ENCODE results near the gene GRIP2. TPM values are rescaled to one million over a fixed set of nuclear protein-coding genes. Genes with fewer than 3 reads are reported as not detected.

Gene GRIP2
- total RNA-seq, 6 donors from 2014 or later, result 0.33 to 1.0 (median 0.59) TPM

GRCh38 chr3:14523792-14524191, 16.4 kb downstream of the GRIP2 start:
- DNase-seq (no peak), ATAC-seq (ENCODE audit: low FRiP score in 2 of 2) (no peak)
- H3K4me1 ChIP-seq, result peaks cover 0 to 4% (median 0%) of the 10 kb centered on the region in 4 donors
- H3K36me3 ChIP-seq, result no peaks in the 10 kb centered on the region
- TF ChIP-seq POLR2A (IDR thresholded peaks at IDR 0.05) (no peak), EP300 (IDR thresholded peaks at IDR 0.05) (no peak), CTCF (IDR thresholded peaks at IDR 0.05) (no peak), POLR2AphosphoS5 (IDR thresholded peaks at IDR 0.05) (no peak)
- no peak overlapping the region for H3K4me3 ChIP-seq
- 57 to 70% methylated on average over 4 to 7 of the region's 7 CpGs for WGBS, 2 donors
- no peaks in the 10 kb centered on the region for H3K27me3 ChIP-seq
- H3K9me3 ChIP-seq, result no peaks in the 10 kb centered on the region
- no peak overlapping the region for H3K27ac ChIP-seq

GRCh38 chr3:14522768-14523167, 17.4 kb downstream of the GRIP2 start:
- DNase-seq (no peak), ATAC-seq (ENCODE audit: low FRiP score in 2 of 2) (no peak)

GRCh38 chr3:14522129-14522691, 17.9 kb downstream of the GRIP2 start:
- DNase-seq (no peak), ATAC-seq (ENCODE audit: low FRiP score in 2 of 2) (peak in 1 of 2 donors; percentile 20)
- Histone ChIP-seq H3K4me1 (peaks cover 0 to 4% (median 0%) of the 10 kb centered on the region in 4 donors), H3K36me3 (no peaks in the 10 kb centered on the region), H3K27ac (no peak overlapping the region), H3K27me3 (no peaks in the 10 kb centered on the region), H3K9me3 (no peaks in the 10 kb centered on the region), H3K4me3 (no peak overlapping the region)
- WGBS, 2 donors, result 74 to 76% methylated on average over 10 to 14 of the region's 16 CpGs
- TF ChIP-seq CTCF (IDR thresholded peaks at IDR 0.05) (no peak), EP300 (IDR thresholded peaks at IDR 0.05) (no peak), POLR2A (IDR thresholded peaks at IDR 0.05) (no peak), POLR2AphosphoS5 (IDR thresholded peaks at IDR 0.05) (no peak)

More at GRCh38 chr3:14522768-14523167, 17.4 kb downstream of the GRIP2 start:
- H3K4me3 ChIP-seq, result no peak overlapping the region
- no peaks in the 10 kb centered on the region for H3K36me3 ChIP-seq
- no peaks in the 10 kb centered on the region for H3K9me3 ChIP-seq
- H3K27me3 ChIP-seq, result no peaks in the 10 kb centered on the region
- 89 to 93% methylated on average over 5 to 12 of the region's 12 CpGs for WGBS, 2 donors
- peaks cover 0 to 4% (median 0%) of the 10 kb centered on the region in 4 donors for H3K4me1 ChIP-seq
- TF ChIP-seq CTCF (IDR thresholded peaks at IDR 0.05), result no peak
- no peak overlapping the region for H3K27ac ChIP-seq

DNA sequence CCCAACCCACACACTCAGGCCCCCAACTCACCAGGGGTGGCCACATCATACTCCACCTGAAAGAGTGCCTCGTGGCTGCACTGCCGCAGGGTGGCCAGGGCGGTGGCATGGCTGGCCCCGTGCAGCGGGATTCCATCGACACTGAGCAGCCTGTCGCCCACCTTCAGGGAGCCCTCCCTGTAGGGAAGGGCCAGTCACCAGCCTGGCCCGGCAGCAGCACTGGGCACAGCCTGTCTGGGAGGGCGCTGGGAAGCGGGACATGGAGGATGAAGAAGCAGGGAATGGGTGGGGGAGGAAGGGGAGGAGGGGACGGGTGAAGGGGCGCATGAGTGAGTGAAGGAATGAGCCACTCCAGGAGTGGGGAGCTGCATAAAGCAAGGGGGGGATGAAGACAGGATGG, 18.5 kb downstream of the GRIP2 start:
- Histone ChIP-seq H3K27ac (no peak overlapping the region), H3K36me3 (no peaks in the 10 kb centered on the region), H3K27me3 (no peaks in the 10 kb centered on the region), H3K4me1 (peaks cover 0 to 4% (median 0%) of the 10 kb centered on the region in 4 donors), H3K9me3 (no peaks in the 10 kb centered on the region), H3K4me3 (no peak overlapping the region)
- DNase-seq, result no peak
- WGBS, 2 donors, result 78 to 80% methylated on average over 6 to 12 of the region's 12 CpGs
- no peak for TF ChIP-seq CTCF (IDR thresholded peaks at IDR 0.05)
- TF ChIP-seq POLR2A (IDR thresholded peaks at IDR 0.05), result no peak
- TF ChIP-seq POLR2AphosphoS5 (IDR thresholded peaks at IDR 0.05), result no peak
- TF ChIP-seq EP300 (IDR thresholded peaks at IDR 0.05), result no peak
- no peak for ATAC-seq (ENCODE audit: low FRiP score in 2 of 2)

- no peak for ATAC-seq (ENCODE audit: low FRiP score in 2 of 2)
- H3K36me3 ChIP-seq, result no peaks in the 10 kb centered on the region
- H3K4me3 ChIP-seq, result no peak overlapping the region
- no peak overlapping the region for H3K27ac ChIP-seq
- DNase-seq, result no peak
- H3K4me1 ChIP-seq, result peaks cover 0 to 4% (median 0%) of the 10 kb centered on the region in 4 donors
- no peaks in the 10 kb centered on the region for H3K27me3 ChIP-seq
- H3K9me3 ChIP-seq, result no peaks in the 10 kb centered on the region
- TF ChIP-seq POLR2AphosphoS5 (IDR thresholded peaks at IDR 0.05) (no peak), EP300 (IDR thresholded peaks at IDR 0.05) (no peak), POLR2A (IDR thresholded peaks at IDR 0.05) (no peak), CTCF (IDR thresholded peaks at IDR 0.05) (no peak)
- 83 to 88% methylated on average over 8 of the region's 8 CpGs for WGBS, 2 donors
Measured at GRCh38 chr3:14520967-14521366, 19.2 kb downstream of the GRIP2 start.
